CD8-positive, alpha-beta memory T cell (primary cell): ENCODE results near the gene B4GALT5. TPM values are rescaled to one million over a fixed set of nuclear protein-coding genes. Genes with fewer than 3 reads are reported as not detected.

Source experiments
- CTCF ChIA-PET: fragments of 350-600 bp; sonication (Branson Sonifier 250); formaldehyde crosslinking; loops from one replicate; lab custom pipeline; 2021; ENCODE audit warnings: antibody characterized with exemption; lab: Charles Lee
- POLR2A ChIA-PET: fragments of 350-600 bp; sonication (Branson Sonifier 250); formaldehyde crosslinking; loops from one replicate; lab custom pipeline; 2021; ENCODE audit warnings: antibody characterized with exemption; lab: Charles Lee
- DNase-seq, 5 donors: peaks; one replicate each; pipeline versions ENCODE4 v3.0.0 to v3.0.0-alpha.2; 2020 to 2022; ENCODE audit warnings: mixed read lengths in 1 of 5
- H3K27ac ChIP-seq: one replicate; pipeline ENCODE4 v1.7.0; 2013; ENCODE audit warnings: low read depth, mild to moderate bottlenecking, low read length, moderate library complexity
- H3K27me3 ChIP-seq: 2 replicates; pipeline ENCODE4 v1.7.0; 2013; ENCODE audit warnings: low read length, mild to moderate bottlenecking; ENCODE audit not compliant: insufficient read depth, poor library complexity, severe bottlenecking
- H3K36me3 ChIP-seq: 2 replicates; pipeline ENCODE4 v1.7.0; 2013; ENCODE audit warnings: mild to moderate bottlenecking, low read length, moderate library complexity; ENCODE audit not compliant: insufficient read depth
- H3K4me1 ChIP-seq: 2 replicates; pipeline ENCODE4 v1.7.0; 2013; ENCODE audit warnings: mild to moderate bottlenecking, low read length, moderate library complexity; ENCODE audit not compliant: insufficient read depth
- H3K4me3 ChIP-seq: 2 replicates; pipeline ENCODE4 v1.7.0; 2013; ENCODE audit warnings: mild to moderate bottlenecking, low read length
- H3K9me3 ChIP-seq: 2 replicates; pipeline ENCODE4 v1.7.0; 2013; ENCODE audit warnings: mild to moderate bottlenecking, low read length
- H3K27ac Mint-ChIP-seq, 8 donors: one replicate each; pipeline ENCODE4 v1.8.0; 2020 to 2021; ENCODE audit warnings: mixed read lengths in 8 of 8, mild to moderate bottlenecking in 6 of 8, inconsistent platforms in 3 of 8, moderate library complexity in 3 of 8
- H3K27me3 Mint-ChIP-seq, 2 donors: one replicate each; pipeline ENCODE4 v1.8.0; 2020 to 2021; ENCODE audit warnings: mixed read lengths in 2 of 2, mild to moderate bottlenecking in 1 of 2, moderate library complexity in 1 of 2
- H3K36me3 Mint-ChIP-seq, 3 donors: one replicate each; pipeline ENCODE4 v1.8.0; 2020 to 2021; ENCODE audit warnings: mixed read lengths in 3 of 3, inconsistent platforms in 1 of 3, mild to moderate bottlenecking in 1 of 3
- H3K4me1 Mint-ChIP-seq, 3 donors: one replicate each; pipeline ENCODE4 v1.8.0; 2020 to 2021; ENCODE audit warnings: mixed read lengths in 3 of 3, inconsistent platforms in 1 of 3, mild to moderate bottlenecking in 1 of 3
- H3K4me3 Mint-ChIP-seq, 7 donors: one replicate each; pipeline ENCODE4 v1.8.0; 2020 to 2021; ENCODE audit warnings: mixed read lengths in 7 of 7, mild to moderate bottlenecking in 6 of 7, moderate library complexity in 4 of 7, inconsistent platforms in 2 of 7
- H3K9me3 Mint-ChIP-seq, 5 donors: one replicate each; pipeline ENCODE4 v1.8.0; 2020 to 2022; ENCODE audit warnings: mixed read lengths in 5 of 5, mild to moderate bottlenecking in 3 of 5, moderate library complexity in 2 of 5, inconsistent platforms in 1 of 5
- polyA plus RNA-seq: library from polyadenylated mRNA; unstranded; fragments of 300-500 nt; fragmentation: Illumina TruSeq; gene quantifications from one replicate; pipeline ENCODE4 v1.2.3, GENCODE V29; 2021
- total RNA-seq, 2 experiments: library from RNA; stranded (reverse); gene quantifications; one replicate each; pipeline ENCODE4 v1.2.3, GENCODE V29; 2021

Gene B4GALT5
- total and polyA plus RNA-seq, 3 experiments from 2014 or later = 2.0 to 39.1 (median 37.5) TPM

GRCh38 chr20:49594143-49594930 is 119.3 kb downstream of the B4GALT5 start:
- ChIA-PET CTCF (interaction anchor here (0.6 to 1.5 kb wide), 5 partner anchors 10 to 295 kb away, joined by 3 to 6 read pairs (median 4); no protein-coding TSS in a partner anchor), POLR2A (no interaction called here)
- Mint-ChIP-seq H3K4me3 (peak overlapping the region; percentile 37 to 86 (median 62)), H3K27me3 (no peaks in the 10 kb centered on the region), H3K9me3 (peaks cover 0 to 1% (median 0%) of the 10 kb centered on the region in 5 donors), H3K27ac (peak overlapping the region; percentile 22 to 92 (median 80)), H3K36me3 (no peaks in the 10 kb centered on the region), H3K4me1 (peaks cover 61 to 68% (median 62%) of the 10 kb centered on the region in 3 donors)
- Histone ChIP-seq H3K36me3 (no peaks in the 10 kb centered on the region), H3K4me3 (no peak overlapping the region), H3K27me3 (no peaks in the 10 kb centered on the region), H3K27ac (peak overlapping the region; percentile 9), H3K4me1 (peaks cover 33% of the 10 kb centered on the region), H3K9me3 (no peaks in the 10 kb centered on the region)
- DNase-seq = peak in 2 of 5 donors; percentile 10 to 54

GRCh38 chr20:49593466-49594142 is 120.1 kb downstream of the B4GALT5 start:
- H3K36me3 ChIP-seq = no peaks in the 10 kb centered on the region
- H3K4me1 Mint-ChIP-seq = peaks cover 61 to 68% (median 62%) of the 10 kb centered on the region in 3 donors
- CTCF ChIA-PET = interaction anchor here (1.2 to 1.5 kb wide), 3 partner anchors 10 to 52 kb away, joined by 3 to 6 read pairs (median 4); no protein-coding TSS in a partner anchor
- H3K4me1 ChIP-seq = peaks cover 33% of the 10 kb centered on the region
- no peaks in the 10 kb centered on the region for H3K36me3 Mint-ChIP-seq
- peaks cover 0 to 1% (median 0%) of the 10 kb centered on the region in 5 donors for H3K9me3 Mint-ChIP-seq
- no peaks in the 10 kb centered on the region for H3K9me3 ChIP-seq
- DNase-seq = no peak
- H3K27me3 Mint-ChIP-seq = no peaks in the 10 kb centered on the region
- no peak overlapping the region for H3K4me3 ChIP-seq
- peak overlapping the region; percentile 22 to 92 (median 81) for H3K27ac Mint-ChIP-seq
- H3K4me3 Mint-ChIP-seq = peak overlapping the region in 6 of 7 donors; percentile 49 to 86 (median 62)
- no peaks in the 10 kb centered on the region for H3K27me3 ChIP-seq
- peak overlapping the region; percentile 9 for H3K27ac ChIP-seq
- POLR2A ChIA-PET = no interaction called here

GRCh38 chr20:49592120-49592519 is 121.6 kb downstream of the B4GALT5 start:
- H3K9me3 Mint-ChIP-seq = no peaks in the 10 kb centered on the region
- no peaks in the 10 kb centered on the region for H3K36me3 Mint-ChIP-seq
- DNase-seq = no peak
- H3K4me3 Mint-ChIP-seq = peak overlapping the region in 2 of 7 donors; percentile 3 to 13
- H3K4me1 Mint-ChIP-seq = peaks cover 56 to 64% (median 60%) of the 10 kb centered on the region in 3 donors
- Histone ChIP-seq H3K9me3 (no peaks in the 10 kb centered on the region), H3K27me3 (no peaks in the 10 kb centered on the region), H3K36me3 (no peaks in the 10 kb centered on the region), H3K27ac (no peak overlapping the region), H3K4me1 (peaks cover 33% of the 10 kb centered on the region), H3K4me3 (no peak overlapping the region)
- H3K27ac Mint-ChIP-seq = peak overlapping the region in 5 of 8 donors; percentile 2 to 30 (median 7)
- ChIA-PET POLR2A (no interaction called here), CTCF (no interaction called here)
- no peaks in the 10 kb centered on the region for H3K27me3 Mint-ChIP-seq

DNA sequence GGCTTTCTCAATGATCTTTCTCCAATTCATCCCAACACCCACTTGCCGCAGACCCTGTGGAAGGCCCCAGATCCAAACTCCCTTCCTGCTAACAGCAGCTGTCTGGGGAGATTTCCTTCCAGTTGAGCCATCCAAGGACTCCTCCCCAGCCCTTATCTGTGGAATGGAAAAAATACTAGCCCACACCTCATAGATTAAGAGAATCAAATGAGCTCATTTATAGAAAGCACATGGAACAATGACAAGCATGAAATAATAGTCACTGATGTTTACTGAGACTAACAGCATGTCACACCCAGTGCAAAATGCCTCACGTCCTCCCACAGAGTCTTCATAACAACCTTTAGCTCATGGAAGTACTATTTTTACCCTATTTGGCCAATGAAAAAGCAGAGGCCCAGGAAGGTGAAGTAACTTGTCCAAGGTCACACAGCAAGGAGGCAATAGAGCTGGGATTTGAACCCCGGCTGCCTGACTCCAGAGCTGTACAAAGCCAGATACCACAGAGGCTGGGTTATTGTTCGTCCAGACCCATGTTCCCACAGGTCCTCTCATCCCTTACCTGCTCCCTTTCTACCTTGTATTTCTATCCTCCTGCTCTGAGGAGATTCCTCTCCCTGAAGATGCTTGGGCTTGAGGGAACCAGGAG is 122.3 kb downstream of the B4GALT5 start:
- Mint-ChIP-seq H3K27me3 (no peaks in the 10 kb centered on the region), H3K4me1 (peaks cover 52 to 60% (median 58%) of the 10 kb centered on the region in 3 donors), H3K36me3 (no peaks in the 10 kb centered on the region), H3K27ac (peak overlapping the region in 4 of 8 donors; percentile 7 to 72 (median 46)), H3K9me3 (no peaks in the 10 kb centered on the region), H3K4me3 (no peak overlapping the region)
- ChIA-PET CTCF (no interaction called here), POLR2A (no interaction called here)
- H3K4me3 ChIP-seq = no peak overlapping the region
- no peaks in the 10 kb centered on the region for H3K36me3 ChIP-seq
- no peaks in the 10 kb centered on the region for H3K27me3 ChIP-seq
- no peak for DNase-seq
- peaks cover 32% of the 10 kb centered on the region for H3K4me1 ChIP-seq
- no peaks in the 10 kb centered on the region for H3K9me3 ChIP-seq
- no peak overlapping the region for H3K27ac ChIP-seq

DNA sequence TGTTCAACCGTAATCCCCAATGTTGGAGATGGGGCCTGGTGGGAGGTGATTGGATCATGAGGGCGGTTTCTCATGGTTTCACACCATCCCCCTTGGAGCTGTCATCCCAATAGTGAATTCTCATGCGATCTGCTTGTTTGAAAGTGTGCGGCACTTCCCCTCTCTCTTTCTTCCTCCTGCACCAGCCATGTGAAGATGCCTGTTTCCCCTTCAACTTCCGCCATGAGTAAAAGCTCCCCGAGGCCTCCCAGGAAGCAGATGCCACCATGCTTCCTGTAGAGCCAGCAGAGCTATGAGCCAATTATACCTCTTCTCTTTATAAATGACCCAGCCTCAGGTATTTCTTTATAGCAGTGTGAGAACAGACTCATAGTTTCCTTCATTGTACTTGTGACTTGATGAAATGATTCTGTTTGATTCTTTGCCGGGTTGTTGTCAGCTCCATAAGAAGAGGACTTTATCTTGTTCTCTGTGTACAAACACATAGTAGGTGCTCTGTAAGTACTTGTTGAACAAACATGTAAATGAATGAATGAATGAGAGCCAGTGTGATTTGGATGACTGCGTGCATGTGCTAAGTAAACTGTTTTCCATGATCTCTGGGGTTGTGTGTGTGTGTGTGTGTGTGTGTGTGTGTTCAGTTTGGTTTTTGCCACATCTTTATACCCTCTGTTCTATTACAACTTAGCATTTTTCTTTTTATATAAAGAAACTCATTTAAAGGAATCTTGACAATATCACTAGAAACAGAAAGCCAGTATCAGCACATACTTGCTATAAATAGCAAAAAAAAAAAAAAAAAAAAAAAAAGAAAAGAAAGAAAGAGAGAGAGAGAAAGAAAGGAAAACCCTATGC is 123.3 kb downstream of the B4GALT5 start:
- H3K27me3 ChIP-seq = no peaks in the 10 kb centered on the region
- no peaks in the 10 kb centered on the region for H3K36me3 ChIP-seq
- ChIA-PET POLR2A (no interaction called here), CTCF (interaction anchor here (1.1 kb wide), 1 partner anchor 19 kb away, joined by 3 read pairs; no protein-coding TSS in a partner anchor)
- Mint-ChIP-seq H3K9me3 (no peaks in the 10 kb centered on the region), H3K27ac (peak overlapping the region in 1 of 8 donors; percentile 30), H3K36me3 (no peaks in the 10 kb centered on the region), H3K27me3 (no peaks in the 10 kb centered on the region), H3K4me1 (peaks cover 42 to 51% (median 49%) of the 10 kb centered on the region in 3 donors), H3K4me3 (no peak overlapping the region)
- DNase-seq = no peak
- H3K4me1 ChIP-seq = peaks cover 23% of the 10 kb centered on the region
- H3K4me3 ChIP-seq = no peak overlapping the region
- H3K9me3 ChIP-seq = no peaks in the 10 kb centered on the region
- H3K27ac ChIP-seq = no peak overlapping the region

DNA sequence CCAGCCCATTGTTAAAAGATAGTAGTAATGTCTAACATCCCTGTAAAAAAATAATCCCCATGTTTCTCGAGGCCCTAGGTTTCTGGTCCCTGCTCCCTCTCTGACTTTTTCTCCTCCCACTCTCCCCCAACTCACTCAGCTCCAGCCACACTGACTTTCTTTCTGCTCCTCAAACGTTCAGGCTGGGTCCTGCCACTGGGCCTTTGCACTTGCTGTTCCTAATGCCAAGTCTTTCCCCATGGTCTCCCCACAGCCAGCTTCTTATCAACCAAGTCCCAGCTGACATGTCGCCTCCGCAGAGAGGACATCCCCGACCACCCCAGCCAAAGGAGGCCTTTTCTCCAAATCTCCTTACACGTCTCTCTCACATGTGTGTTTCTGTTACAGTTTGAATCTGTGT is 123.9 kb downstream of the B4GALT5 start:
- Histone ChIP-seq H3K4me3 (no peak overlapping the region), H3K27me3 (no peaks in the 10 kb centered on the region), H3K4me1 (peaks cover 16% of the 10 kb centered on the region), H3K9me3 (no peaks in the 10 kb centered on the region), H3K27ac (no peak overlapping the region), H3K36me3 (no peaks in the 10 kb centered on the region)
- CTCF ChIA-PET = interaction anchor here (1.1 kb wide), 1 partner anchor 20 kb away, joined by 3 read pairs; no protein-coding TSS in a partner anchor
- Mint-ChIP-seq H3K36me3 (no peaks in the 10 kb centered on the region), H3K27me3 (peaks cover 0 to under 1% of the 10 kb centered on the region in 2 donors), H3K4me1 (peaks cover 36 to 45% (median 43%) of the 10 kb centered on the region in 3 donors), H3K27ac (peak overlapping the region in 1 of 8 donors; percentile 13), H3K9me3 (no peaks in the 10 kb centered on the region), H3K4me3 (no peak overlapping the region)
- POLR2A ChIA-PET = no interaction called here
- no peak for DNase-seq

DNA sequence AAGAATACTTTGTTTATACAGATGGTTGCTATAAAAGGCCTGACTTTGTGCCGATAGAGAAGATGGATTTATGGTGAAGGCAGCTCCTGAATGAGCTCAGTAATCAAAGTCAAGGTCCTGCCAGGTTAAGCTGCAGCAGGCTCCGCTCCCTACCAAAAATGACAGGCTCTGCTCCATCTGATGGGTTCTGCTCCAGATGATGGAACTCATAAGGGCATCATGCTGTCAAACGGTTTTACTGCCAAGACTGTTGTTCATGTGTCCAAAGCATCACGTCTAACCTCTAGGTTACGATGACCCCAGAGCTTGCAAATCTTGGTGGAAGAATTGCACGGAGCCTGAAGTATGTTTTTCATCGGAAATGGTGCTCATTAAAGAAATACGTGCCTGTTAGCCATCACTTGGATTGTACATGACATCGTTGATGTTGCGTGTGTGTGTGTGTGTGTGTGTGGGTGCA is 126.5 kb downstream of the B4GALT5 start:
- Mint-ChIP-seq H3K27ac (no peak overlapping the region), H3K4me3 (no peak overlapping the region), H3K27me3 (peaks cover 6 to 9% of the 10 kb centered on the region in 2 donors), H3K4me1 (peaks cover 12 to 21% (median 18%) of the 10 kb centered on the region in 3 donors), H3K36me3 (peaks cover 0 to 4% (median 2%) of the 10 kb centered on the region in 3 donors), H3K9me3 (peaks cover 0 to 5% (median 2%) of the 10 kb centered on the region in 5 donors)
- Histone ChIP-seq H3K9me3 (no peaks in the 10 kb centered on the region), H3K27ac (no peak overlapping the region), H3K4me1 (no peaks in the 10 kb centered on the region), H3K36me3 (no peaks in the 10 kb centered on the region), H3K4me3 (no peak overlapping the region), H3K27me3 (no peaks in the 10 kb centered on the region)
- CTCF ChIA-PET = no interaction called here
- POLR2A ChIA-PET = no interaction called here
- DNase-seq = no peak
